ENCODE measurements around the gene HES7.

DNA sequence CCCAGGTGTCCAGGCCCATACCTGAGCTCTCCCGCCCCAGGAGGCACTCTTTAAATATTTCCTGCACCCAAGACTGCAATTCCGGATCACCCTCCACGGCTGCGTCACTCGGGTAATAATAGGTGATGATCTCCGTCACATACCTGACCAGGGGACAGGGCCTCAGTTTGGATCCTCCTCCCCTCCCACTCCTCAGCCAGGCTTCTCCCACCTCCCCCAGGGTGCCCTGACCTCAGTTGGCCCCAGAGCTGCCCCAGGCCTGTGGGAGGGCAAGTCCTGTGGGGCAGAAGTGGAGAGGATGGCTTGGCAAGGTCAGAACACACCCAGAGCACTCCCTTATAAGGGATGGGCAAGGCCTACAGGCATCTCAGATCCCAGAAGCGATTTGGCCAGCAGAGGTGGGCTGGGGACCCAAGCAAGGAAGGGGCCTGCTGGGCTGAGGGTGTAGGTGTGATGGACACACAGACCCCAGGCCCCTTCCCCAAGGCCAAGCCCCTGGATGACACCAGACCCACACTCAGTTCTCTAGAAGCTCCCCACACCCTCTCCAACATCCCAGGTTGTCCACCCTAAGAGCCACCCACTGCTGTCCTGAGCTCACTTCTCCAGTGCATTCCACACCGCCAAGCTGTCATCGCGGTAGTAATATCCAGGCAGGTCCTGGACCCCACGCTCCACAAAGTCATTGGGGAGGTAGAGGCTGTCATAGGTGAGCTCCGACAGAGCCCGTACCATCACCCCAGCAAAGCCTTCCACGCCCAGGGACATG is 48.1 kb downstream of the HES7 start:
- TF ChIP-seq GABPA (IDR thresholded peaks at IDR 0.05 in 1 of 2, conservative IDR thresholded peaks at IDR 0.05 in 1 of 2) (no peak), JUND (IDR thresholded peaks at IDR 0.05) (no peak), FOXA2 (IDR thresholded peaks at IDR 0.05) (no peak), EGR1 (IDR thresholded peaks at IDR 0.05; ENCODE audit: low read depth in 2 of 2) (no peak), FOXA1 (IDR thresholded peaks at IDR 0.05) (no peak), SP1 (IDR thresholded peaks at IDR 0.05) (no peak)
- TF ChIP-seq, protein P1, sequence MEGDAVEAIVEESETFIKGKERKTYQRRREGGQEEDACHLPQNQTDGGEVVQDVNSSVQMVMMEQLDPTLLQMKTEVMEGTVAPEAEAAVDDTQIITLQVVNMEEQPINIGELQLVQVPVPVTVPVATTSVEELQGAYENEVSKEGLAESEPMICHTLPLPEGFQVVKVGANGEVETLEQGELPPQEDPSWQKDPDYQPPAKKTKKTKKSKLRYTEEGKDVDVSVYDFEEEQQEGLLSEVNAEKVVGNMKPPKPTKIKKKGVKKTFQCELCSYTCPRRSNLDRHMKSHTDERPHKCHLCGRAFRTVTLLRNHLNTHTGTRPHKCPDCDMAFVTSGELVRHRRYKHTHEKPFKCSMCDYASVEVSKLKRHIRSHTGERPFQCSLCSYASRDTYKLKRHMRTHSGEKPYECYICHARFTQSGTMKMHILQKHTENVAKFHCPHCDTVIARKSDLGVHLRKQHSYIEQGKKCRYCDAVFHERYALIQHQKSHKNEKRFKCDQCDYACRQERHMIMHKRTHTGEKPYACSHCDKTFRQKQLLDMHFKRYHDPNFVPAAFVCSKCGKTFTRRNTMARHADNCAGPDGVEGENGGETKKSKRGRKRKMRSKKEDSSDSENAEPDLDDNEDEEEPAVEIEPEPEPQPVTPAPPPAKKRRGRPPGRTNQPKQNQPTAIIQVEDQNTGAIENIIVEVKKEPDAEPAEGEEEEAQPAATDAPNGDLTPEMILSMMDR (IDR thresholded peaks at IDR 0.05; ENCODE audit: low read depth, low read length, missing input control), result no peak
- TF ChIP-seq, protein P2, sequence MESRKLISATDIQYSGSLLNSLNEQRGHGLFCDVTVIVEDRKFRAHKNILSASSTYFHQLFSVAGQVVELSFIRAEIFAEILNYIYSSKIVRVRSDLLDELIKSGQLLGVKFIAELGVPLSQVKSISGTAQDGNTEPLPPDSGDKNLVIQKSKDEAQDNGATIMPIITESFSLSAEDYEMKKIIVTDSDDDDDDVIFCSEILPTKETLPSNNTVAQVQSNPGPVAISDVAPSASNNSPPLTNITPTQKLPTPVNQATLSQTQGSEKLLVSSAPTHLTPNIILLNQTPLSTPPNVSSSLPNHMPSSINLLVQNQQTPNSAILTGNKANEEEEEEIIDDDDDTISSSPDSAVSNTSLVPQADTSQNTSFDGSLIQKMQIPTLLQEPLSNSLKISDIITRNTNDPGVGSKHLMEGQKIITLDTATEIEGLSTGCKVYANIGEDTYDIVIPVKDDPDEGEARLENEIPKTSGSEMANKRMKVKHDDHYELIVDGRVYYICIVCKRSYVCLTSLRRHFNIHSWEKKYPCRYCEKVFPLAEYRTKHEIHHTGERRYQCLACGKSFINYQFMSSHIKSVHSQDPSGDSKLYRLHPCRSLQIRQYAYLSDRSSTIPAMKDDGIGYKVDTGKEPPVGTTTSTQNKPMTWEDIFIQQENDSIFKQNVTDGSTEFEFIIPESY (IDR thresholded peaks at IDR 0.05), result no peak
- TF ChIP-seq, protein P3, sequence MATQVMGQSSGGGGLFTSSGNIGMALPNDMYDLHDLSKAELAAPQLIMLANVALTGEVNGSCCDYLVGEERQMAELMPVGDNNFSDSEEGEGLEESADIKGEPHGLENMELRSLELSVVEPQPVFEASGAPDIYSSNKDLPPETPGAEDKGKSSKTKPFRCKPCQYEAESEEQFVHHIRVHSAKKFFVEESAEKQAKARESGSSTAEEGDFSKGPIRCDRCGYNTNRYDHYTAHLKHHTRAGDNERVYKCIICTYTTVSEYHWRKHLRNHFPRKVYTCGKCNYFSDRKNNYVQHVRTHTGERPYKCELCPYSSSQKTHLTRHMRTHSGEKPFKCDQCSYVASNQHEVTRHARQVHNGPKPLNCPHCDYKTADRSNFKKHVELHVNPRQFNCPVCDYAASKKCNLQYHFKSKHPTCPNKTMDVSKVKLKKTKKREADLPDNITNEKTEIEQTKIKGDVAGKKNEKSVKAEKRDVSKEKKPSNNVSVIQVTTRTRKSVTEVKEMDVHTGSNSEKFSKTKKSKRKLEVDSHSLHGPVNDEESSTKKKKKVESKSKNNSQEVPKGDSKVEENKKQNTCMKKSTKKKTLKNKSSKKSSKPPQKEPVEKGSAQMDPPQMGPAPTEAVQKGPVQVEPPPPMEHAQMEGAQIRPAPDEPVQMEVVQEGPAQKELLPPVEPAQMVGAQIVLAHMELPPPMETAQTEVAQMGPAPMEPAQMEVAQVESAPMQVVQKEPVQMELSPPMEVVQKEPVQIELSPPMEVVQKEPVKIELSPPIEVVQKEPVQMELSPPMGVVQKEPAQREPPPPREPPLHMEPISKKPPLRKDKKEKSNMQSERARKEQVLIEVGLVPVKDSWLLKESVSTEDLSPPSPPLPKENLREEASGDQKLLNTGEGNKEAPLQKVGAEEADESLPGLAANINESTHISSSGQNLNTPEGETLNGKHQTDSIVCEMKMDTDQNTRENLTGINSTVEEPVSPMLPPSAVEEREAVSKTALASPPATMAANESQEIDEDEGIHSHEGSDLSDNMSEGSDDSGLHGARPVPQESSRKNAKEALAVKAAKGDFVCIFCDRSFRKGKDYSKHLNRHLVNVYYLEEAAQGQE (IDR thresholded peaks at IDR 0.05), result no peak
- TF ChIP-seq, protein P4, sequence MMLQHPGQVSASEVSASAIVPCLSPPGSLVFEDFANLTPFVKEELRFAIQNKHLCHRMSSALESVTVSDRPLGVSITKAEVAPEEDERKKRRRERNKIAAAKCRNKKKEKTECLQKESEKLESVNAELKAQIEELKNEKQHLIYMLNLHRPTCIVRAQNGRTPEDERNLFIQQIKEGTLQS (IDR thresholded peaks at IDR 0.05), result no peak
- TF ChIP-seq, protein P5, sequence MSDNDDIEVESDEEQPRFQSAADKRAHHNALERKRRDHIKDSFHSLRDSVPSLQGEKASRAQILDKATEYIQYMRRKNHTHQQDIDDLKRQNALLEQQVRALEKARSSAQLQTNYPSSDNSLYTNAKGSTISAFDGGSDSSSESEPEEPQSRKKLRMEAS (IDR thresholded peaks at IDR 0.05), result no peak
